OCI-LY1 (cell line): Measurements from ENCODE around the gene ITPK1.

Source experiments
- EZH2 ChIP-seq: fragments of 200-600 bp; sonication (generic), shearing (Covaris generic); IDR thresholded peaks from 2 replicates; pipeline ENCODE4 v1.8.0; 2017; ENCODE audit warnings: borderline replicate concordance, mixed run types, mild to moderate bottlenecking, antibody characterized with exemption, low read length, moderate library complexity, mixed read lengths
- TF ChIP-seq, protein P1 (sequence below): fragments of 200-600 bp; sonication (generic), shearing (Covaris generic); IDR thresholded peaks from 2 replicates; pipeline ENCODE4 v1.5.1; 2017; ENCODE audit warnings: mild to moderate bottlenecking, antibody characterized with exemption, low read length, moderate library complexity, mixed read lengths

DNA sequence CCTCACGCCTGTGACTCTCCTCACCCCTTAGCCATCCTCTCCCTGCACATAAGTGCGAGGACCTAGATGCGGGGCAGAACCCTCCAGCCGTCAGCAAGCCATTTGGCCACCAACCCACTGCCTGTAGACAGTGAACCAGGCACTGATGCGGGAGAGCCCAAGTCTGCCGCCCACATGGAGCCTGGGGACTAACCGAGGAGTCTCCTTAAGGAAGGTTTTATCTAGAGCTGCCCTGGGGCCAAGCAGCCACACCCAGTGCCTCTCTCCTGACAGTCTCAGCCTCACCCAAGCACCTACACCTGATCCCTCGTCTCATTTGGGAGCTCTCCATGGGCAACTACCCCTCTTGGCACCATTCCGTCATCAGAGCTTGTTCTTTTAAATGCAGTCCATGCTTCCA, 120.1 kb downstream of the ITPK1 start:
- TF ChIP-seq, protein P1, sequence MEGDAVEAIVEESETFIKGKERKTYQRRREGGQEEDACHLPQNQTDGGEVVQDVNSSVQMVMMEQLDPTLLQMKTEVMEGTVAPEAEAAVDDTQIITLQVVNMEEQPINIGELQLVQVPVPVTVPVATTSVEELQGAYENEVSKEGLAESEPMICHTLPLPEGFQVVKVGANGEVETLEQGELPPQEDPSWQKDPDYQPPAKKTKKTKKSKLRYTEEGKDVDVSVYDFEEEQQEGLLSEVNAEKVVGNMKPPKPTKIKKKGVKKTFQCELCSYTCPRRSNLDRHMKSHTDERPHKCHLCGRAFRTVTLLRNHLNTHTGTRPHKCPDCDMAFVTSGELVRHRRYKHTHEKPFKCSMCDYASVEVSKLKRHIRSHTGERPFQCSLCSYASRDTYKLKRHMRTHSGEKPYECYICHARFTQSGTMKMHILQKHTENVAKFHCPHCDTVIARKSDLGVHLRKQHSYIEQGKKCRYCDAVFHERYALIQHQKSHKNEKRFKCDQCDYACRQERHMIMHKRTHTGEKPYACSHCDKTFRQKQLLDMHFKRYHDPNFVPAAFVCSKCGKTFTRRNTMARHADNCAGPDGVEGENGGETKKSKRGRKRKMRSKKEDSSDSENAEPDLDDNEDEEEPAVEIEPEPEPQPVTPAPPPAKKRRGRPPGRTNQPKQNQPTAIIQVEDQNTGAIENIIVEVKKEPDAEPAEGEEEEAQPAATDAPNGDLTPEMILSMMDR = no peak
- no peak for TF ChIP-seq EZH2
